ENCODE results near the gene EPB41L2. TPM values are rescaled to one million over a fixed set of nuclear protein-coding genes. Genes with fewer than 3 reads are reported as not detected.

The EPB41L2 gene
- total RNA-seq, 4 donors from 2014 or later = 45.3 to 102 (median 61.9) TPM

DNA sequence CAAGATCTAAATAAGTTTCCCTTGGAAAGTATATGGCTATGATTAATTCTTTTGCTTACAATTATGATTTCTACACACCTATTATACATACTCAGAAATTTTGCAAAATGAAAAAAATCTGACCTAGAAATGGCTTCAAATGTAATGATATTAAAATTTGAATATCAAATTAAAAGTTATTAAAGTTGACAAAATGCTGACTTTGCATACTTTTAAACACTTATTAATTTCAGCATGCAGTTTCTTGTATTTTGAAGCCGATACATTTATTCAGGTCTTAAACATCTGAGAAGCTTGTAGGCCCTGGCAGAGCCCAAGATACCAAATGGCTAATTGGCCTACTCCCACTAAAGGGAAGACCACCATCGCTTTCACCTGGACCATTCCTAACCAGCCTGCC lies 176.1 kb downstream of the EPB41L2 start:
- no peak for DNase-seq
- H3K36me3 ChIP-seq = no peaks in the 10 kb centered on the region
- H3K4me3 ChIP-seq = no peak overlapping the region
- intact Hi-C loops (cut with DNase I; ENCODE audit: low total_unique reads) (no loop called here), in situ Hi-C loops (cut with MboI; ENCODE audit: low pct_ligation_motif_present in 1 of 4, low pct_unique_long_range_greater_than_20kb in 1 of 4, low sequenced_read_pairs in 3 of 4) (loop anchor here (5.0 to 25.0 kb wide), 5 partner anchors 228 to 658 kb away; no protein-coding TSS in a partner anchor)
- H3K27ac ChIP-seq = no peak overlapping the region
- no peaks in the 10 kb centered on the region for H3K27me3 ChIP-seq
- WGBS, 2 donors (ENCODE audit: low coverage in 1 of 2) = 93 to 95% methylated on average over 2 of the region's 2 CpGs
- no peaks in the 10 kb centered on the region for H3K9me3 ChIP-seq
- TF ChIP-seq POLR2A (IDR thresholded peaks at IDR 0.05) (no peak), EP300 (IDR thresholded peaks at IDR 0.05; ENCODE audit: low read depth) (no peak), POLR2AphosphoS5 (IDR thresholded peaks at IDR 0.05) (no peak)
- TF ChIP-seq, protein P1, sequence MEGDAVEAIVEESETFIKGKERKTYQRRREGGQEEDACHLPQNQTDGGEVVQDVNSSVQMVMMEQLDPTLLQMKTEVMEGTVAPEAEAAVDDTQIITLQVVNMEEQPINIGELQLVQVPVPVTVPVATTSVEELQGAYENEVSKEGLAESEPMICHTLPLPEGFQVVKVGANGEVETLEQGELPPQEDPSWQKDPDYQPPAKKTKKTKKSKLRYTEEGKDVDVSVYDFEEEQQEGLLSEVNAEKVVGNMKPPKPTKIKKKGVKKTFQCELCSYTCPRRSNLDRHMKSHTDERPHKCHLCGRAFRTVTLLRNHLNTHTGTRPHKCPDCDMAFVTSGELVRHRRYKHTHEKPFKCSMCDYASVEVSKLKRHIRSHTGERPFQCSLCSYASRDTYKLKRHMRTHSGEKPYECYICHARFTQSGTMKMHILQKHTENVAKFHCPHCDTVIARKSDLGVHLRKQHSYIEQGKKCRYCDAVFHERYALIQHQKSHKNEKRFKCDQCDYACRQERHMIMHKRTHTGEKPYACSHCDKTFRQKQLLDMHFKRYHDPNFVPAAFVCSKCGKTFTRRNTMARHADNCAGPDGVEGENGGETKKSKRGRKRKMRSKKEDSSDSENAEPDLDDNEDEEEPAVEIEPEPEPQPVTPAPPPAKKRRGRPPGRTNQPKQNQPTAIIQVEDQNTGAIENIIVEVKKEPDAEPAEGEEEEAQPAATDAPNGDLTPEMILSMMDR (IDR thresholded peaks at IDR 0.05) = no peak
- H3K4me1 ChIP-seq = peaks cover 0 to 8% (median 2%) of the 10 kb centered on the region in 4 donors

- WGBS, 2 donors (ENCODE audit: low coverage in 1 of 2) = 28% methylated on average over 4 of the region's 4 CpGs
- in situ Hi-C loops (cut with MboI; ENCODE audit: low pct_ligation_motif_present in 1 of 4, low pct_unique_long_range_greater_than_20kb in 1 of 4, low sequenced_read_pairs in 3 of 4) (loop anchor here (5.0 to 25.0 kb wide), 5 partner anchors 229 to 659 kb away; no protein-coding TSS in a partner anchor), intact Hi-C loops (cut with DNase I; ENCODE audit: low total_unique reads) (loop anchor here (2.0 kb wide), 1 partner anchor 231 kb away; no protein-coding TSS in a partner anchor)
- Histone ChIP-seq H3K27ac (no peak overlapping the region), H3K9me3 (no peaks in the 10 kb centered on the region), H3K4me3 (no peak overlapping the region), H3K27me3 (no peaks in the 10 kb centered on the region), H3K4me1 (peaks cover 0 to 8% (median under 1%) of the 10 kb centered on the region in 4 donors), H3K36me3 (no peaks in the 10 kb centered on the region)
- TF ChIP-seq POLR2A (IDR thresholded peaks at IDR 0.05) = no peak
- TF ChIP-seq, protein P1 (IDR thresholded peaks at IDR 0.05) = peak; percentile 82 to 95 (median 90)
- DNase-seq = peak; percentile 77
Measured at GRCh38 chr6:130885392-130886192, 177.5 kb downstream of the EPB41L2 start.

GRCh38 chr6:130882370-130882769 lies 180.7 kb downstream of the EPB41L2 start:
- Histone ChIP-seq H3K27me3 (no peaks in the 10 kb centered on the region), H3K9me3 (no peaks in the 10 kb centered on the region), H3K36me3 (no peaks in the 10 kb centered on the region), H3K27ac (no peak overlapping the region), H3K4me3 (no peak overlapping the region), H3K4me1 (peaks cover 0 to 4% (median 0%) of the 10 kb centered on the region in 4 donors)
- WGBS, 2 donors (ENCODE audit: low coverage in 1 of 2) = 51 to 80% methylated on average over 2 to 4 of the region's 4 CpGs
- no peak for DNase-seq
- TF ChIP-seq EP300 (IDR thresholded peaks at IDR 0.05; ENCODE audit: low read depth) (no peak), POLR2A (IDR thresholded peaks at IDR 0.05) (no peak), POLR2AphosphoS5 (IDR thresholded peaks at IDR 0.05) (no peak)
- TF ChIP-seq, protein P1 (IDR thresholded peaks at IDR 0.05) = no peak
- intact Hi-C loops (cut with DNase I; ENCODE audit: low total_unique reads) = no loop called here
- in situ Hi-C loops (cut with MboI; ENCODE audit: low pct_ligation_motif_present in 1 of 4, low pct_unique_long_range_greater_than_20kb in 1 of 4, low sequenced_read_pairs in 3 of 4) = loop anchor here (5.0 to 25.0 kb wide), 5 partner anchors 232 to 662 kb away; no protein-coding TSS in a partner anchor

- WGBS, 2 donors (ENCODE audit: low coverage in 1 of 2) = 92 to 100% methylated on average over 1 to 6 of the region's 6 CpGs
- in situ Hi-C loops (cut with MboI; ENCODE audit: low pct_ligation_motif_present in 1 of 4, low pct_unique_long_range_greater_than_20kb in 1 of 4, low sequenced_read_pairs in 3 of 4) = loop anchor here (5.0 to 25.0 kb wide), 5 partner anchors 235 to 665 kb away; no protein-coding TSS in a partner anchor
- intact Hi-C loops (cut with DNase I; ENCODE audit: low total_unique reads) = no loop called here
- H3K9me3 ChIP-seq = no peaks in the 10 kb centered on the region
- H3K4me1 ChIP-seq = peaks cover 0 to 4% (median 0%) of the 10 kb centered on the region in 4 donors
- H3K4me3 ChIP-seq = no peak overlapping the region
- DNase-seq = no peak
- H3K27ac ChIP-seq = no peak overlapping the region
- no peaks in the 10 kb centered on the region for H3K36me3 ChIP-seq
- no peaks in the 10 kb centered on the region for H3K27me3 ChIP-seq
- TF ChIP-seq, protein P1 (IDR thresholded peaks at IDR 0.05) = no peak
- TF ChIP-seq EP300 (IDR thresholded peaks at IDR 0.05; ENCODE audit: low read depth) = no peak
Measured at GRCh38 chr6:130879826-130880225, 183.2 kb downstream of the EPB41L2 start.
